ENCODE measurements around the gene PLXNC1.
A peak's percentile ranks its signal among the peaks of the same experiment; 100 is the strongest.

PLXNC1 gene

DNA sequence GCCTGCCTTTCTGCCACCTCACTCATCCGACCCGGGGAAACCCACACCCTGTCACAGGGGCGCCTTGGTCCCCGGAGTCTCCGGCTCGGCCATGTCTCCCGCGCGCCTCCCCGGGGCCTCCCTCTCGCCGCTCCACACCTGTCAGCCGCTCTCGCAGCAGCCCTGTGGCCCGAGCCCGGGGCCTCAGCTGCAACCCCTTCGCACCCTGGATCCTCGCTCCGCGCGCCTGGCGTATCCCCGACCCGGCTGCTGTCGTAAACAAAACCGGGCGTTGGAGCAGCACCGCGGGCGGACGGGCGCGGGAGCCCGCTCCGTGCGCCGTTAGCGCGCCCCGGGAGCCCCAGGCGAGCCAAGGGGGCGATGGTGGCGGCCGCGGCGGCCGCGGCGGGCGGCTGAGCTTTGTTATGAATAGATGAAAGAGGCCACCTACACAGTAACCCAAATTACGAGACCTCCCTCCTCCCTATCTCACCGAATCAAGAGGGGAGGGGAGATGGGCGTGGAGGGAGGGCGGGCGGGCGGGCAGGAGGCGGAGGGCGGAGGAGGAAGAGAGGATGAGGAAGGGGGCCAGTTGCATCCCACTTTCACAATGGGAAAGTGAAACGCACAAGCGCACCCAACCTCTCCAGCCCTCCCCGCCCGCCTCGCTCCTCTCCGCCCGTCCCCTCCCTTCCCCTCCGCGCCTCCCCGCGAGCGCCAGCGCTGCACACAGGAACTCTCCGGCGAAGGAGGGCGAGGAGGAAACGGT lies at the start of gene PLXNC1:
Gene PLXNC1, plus strand, starts transcription at position 587 of the 748 bp plus-strand sequence. CDS start 395 bp downstream, outside the sequence.
- Histone ChIP-seq H3K36me3 (ENCODE audit: control insufficient read depth in 5 of 5, insufficient read depth in 5 of 5, low read length in 5 of 5) (no peaks in the 10 kb centered on the region), H3K4me3 (ENCODE audit: low read depth in 1 of 5, low read length in 5 of 5) (peak within 1 kb of the TSS in 4 of 5 donors; percentile 63 to 81 (median 69)), H3K9me3 (ENCODE audit: control insufficient read depth in 5 of 5, low read length in 5 of 5) (no peaks in the 10 kb centered on the region), H3K4me1 (ENCODE audit: control insufficient read depth in 5 of 5, insufficient read depth in 5 of 5, low read length in 5 of 5) (peaks cover 0 to 40% (median 27%) of the 10 kb centered on the region in 5 donors), H3K27ac (ENCODE audit: low read depth, low read length) (no peak within 1 kb of the TSS), H3K27me3 (ENCODE audit: control insufficient read depth in 5 of 5, insufficient read depth in 4 of 5, low read length in 5 of 5) (peaks cover 13 to 25% (median 24%) of the 10 kb centered on the region in 5 donors), H3K9ac (ENCODE audit: low read length in 5 of 5) (peak within 1 kb of the TSS in 3 of 5 donors; percentile 12 to 47 (median 23))

DNA sequence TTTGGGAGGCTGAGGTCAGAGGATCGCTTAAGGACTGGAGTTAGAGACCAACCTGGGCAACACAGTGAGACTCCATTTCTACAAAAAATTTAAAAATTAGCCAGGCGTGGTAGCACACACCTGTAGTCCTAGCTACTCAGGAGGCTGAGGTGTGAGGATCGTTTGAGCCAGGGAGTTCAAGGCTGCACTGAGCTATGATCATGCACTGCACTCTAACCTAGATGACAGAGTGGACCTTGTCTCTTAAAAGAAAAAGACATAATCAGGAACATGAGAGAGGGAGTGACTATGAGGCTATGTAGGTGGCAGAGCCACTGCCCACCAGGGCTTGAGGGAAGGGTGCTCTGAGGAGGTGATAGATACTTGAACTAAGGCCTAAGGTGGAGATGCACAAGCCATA lies 49.2 kb upstream of the PLXNC1 start:
- no peaks in the 10 kb centered on the region for H3K36me3 ChIP-seq (ENCODE audit: control insufficient read depth in 5 of 5, insufficient read depth in 5 of 5, low read length in 5 of 5)
- no peak overlapping the region for H3K27ac ChIP-seq (ENCODE audit: low read depth, low read length)
- H3K9ac ChIP-seq (ENCODE audit: low read length in 5 of 5) = no peak overlapping the region
- H3K9me3 ChIP-seq (ENCODE audit: control insufficient read depth in 5 of 5, low read length in 5 of 5) = no peaks in the 10 kb centered on the region
- H3K27me3 ChIP-seq (ENCODE audit: control insufficient read depth in 5 of 5, insufficient read depth in 4 of 5, low read length in 5 of 5) = no peaks in the 10 kb centered on the region
- no peak overlapping the region for H3K4me3 ChIP-seq (ENCODE audit: low read depth in 1 of 5, low read length in 5 of 5)
- H3K4me1 ChIP-seq (ENCODE audit: control insufficient read depth in 5 of 5, insufficient read depth in 5 of 5, low read length in 5 of 5) = peaks cover 0 to 31% (median 17%) of the 10 kb centered on the region in 5 donors

DNA sequence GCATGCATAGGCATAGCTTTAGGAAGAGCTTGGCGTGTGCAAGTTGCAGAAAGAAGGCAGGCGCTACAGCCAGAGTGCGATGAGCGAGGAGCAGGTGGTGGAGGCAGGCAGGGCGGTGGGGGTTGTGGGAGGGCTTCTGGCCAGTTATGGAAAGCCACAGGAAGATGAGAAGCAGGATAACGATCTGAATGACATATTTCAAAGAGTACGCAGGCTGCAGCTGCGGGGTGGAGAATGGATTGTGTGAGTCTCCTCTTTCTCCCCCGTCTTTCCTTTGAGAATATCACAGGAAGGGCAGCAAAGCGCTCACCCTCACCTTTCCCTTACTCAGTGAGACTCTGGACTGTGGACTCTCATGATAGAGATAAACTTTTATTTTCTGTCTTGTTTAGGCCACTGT lies 48.7 kb upstream of the PLXNC1 start:
- Histone ChIP-seq H3K27ac (ENCODE audit: low read depth, low read length) (no peak overlapping the region), H3K4me3 (ENCODE audit: low read depth in 1 of 5, low read length in 5 of 5) (no peak overlapping the region), H3K36me3 (ENCODE audit: control insufficient read depth in 5 of 5, insufficient read depth in 5 of 5, low read length in 5 of 5) (no peaks in the 10 kb centered on the region)

DNA sequence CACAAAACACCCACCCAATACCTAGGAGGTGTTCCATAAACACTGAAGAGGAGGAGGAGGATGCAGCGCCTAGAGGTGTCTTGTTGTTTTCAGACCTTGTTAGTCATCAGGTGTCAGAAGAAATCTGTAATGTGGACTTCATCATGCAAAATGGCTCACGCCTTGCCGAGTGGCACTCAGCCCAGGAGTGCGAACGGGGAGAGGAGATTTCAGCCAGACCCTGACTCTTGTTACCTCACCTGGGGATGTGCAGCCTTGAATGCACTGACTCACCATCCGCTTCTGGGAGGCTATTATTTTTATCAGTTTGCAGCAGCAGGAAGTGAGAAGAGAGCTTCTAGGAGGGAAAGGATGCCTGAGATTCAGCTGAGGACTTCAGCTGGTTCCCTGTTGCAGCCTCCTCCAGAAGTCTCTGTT lies 48.2 kb upstream of the PLXNC1 start:
- Histone ChIP-seq H3K27ac (ENCODE audit: low read depth, low read length) (no peak overlapping the region), H3K4me1 (ENCODE audit: control insufficient read depth in 5 of 5, insufficient read depth in 5 of 5, low read length in 5 of 5) (peaks cover 0 to 31% (median 17%) of the 10 kb centered on the region in 5 donors), H3K36me3 (ENCODE audit: control insufficient read depth in 5 of 5, insufficient read depth in 5 of 5, low read length in 5 of 5) (no peaks in the 10 kb centered on the region), H3K9ac (ENCODE audit: low read length in 5 of 5) (peak overlapping the region in 1 of 5 donors; percentile 48), H3K9me3 (ENCODE audit: control insufficient read depth in 5 of 5, low read length in 5 of 5) (no peaks in the 10 kb centered on the region), H3K4me3 (ENCODE audit: low read depth in 1 of 5, low read length in 5 of 5) (no peak overlapping the region), H3K27me3 (ENCODE audit: control insufficient read depth in 5 of 5, insufficient read depth in 4 of 5, low read length in 5 of 5) (no peaks in the 10 kb centered on the region)

More for the DNA sequence above, 48.7 kb upstream of the PLXNC1 start:
- H3K9ac ChIP-seq (ENCODE audit: low read length in 5 of 5) = peak overlapping the region in 1 of 5 donors; percentile 48
- no peaks in the 10 kb centered on the region for H3K27me3 ChIP-seq (ENCODE audit: control insufficient read depth in 5 of 5, insufficient read depth in 4 of 5, low read length in 5 of 5)
- H3K4me1 ChIP-seq (ENCODE audit: control insufficient read depth in 5 of 5, insufficient read depth in 5 of 5, low read length in 5 of 5) = peaks cover 0 to 31% (median 17%) of the 10 kb centered on the region in 5 donors
- H3K9me3 ChIP-seq (ENCODE audit: control insufficient read depth in 5 of 5, low read length in 5 of 5) = no peaks in the 10 kb centered on the region

DNA sequence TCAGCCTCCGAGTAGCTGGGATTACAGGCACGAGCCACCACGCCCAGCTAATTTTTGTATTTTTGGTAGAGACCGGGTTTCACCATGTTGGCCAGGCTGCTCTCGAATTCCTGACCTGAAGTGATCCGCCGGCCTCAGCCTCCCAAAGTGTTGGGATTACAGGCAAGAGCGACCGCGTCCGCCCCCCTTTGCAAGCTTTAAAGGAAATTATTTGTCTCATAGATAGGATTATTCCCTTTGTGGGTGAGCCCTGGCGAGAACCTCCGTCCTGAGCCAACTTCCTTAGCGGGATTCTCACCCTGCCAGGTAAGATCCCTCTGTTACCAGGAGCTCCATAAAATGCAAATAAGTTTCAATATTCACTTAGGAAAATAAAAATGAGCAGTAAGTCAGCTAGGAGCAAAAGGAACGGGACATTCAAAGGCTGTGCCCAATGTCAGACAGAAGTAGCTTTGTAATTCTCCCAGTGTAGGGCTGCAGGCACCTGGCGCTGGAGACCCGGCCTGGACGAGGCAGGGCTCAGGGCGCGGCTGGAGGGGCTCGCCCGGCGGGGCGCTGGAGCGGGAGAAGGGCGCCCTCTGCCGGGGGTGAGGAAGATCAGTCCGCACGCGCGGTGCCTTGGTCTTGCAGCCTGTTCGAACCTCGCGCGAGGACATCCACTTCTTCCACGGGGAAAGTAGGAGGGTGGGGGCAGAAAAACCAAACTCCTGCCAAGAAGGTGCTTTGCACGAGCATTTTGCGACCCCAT lies 47.2 kb upstream of the PLXNC1 start:
- H3K9me3 ChIP-seq (ENCODE audit: control insufficient read depth in 5 of 5, low read length in 5 of 5) = no peaks in the 10 kb centered on the region
- peak overlapping the region in 4 of 5 donors; percentile 29 to 77 (median 68) for H3K9ac ChIP-seq (ENCODE audit: low read length in 5 of 5)
- H3K27ac ChIP-seq (ENCODE audit: low read depth, low read length) = peak overlapping the region; percentile 40
- H3K4me3 ChIP-seq (ENCODE audit: low read depth in 1 of 5, low read length in 5 of 5) = peak overlapping the region; percentile 70 to 85 (median 72)
- peaks cover 0 to 31% (median 20%) of the 10 kb centered on the region in 5 donors for H3K4me1 ChIP-seq (ENCODE audit: control insufficient read depth in 5 of 5, insufficient read depth in 5 of 5, low read length in 5 of 5)
- H3K36me3 ChIP-seq (ENCODE audit: control insufficient read depth in 5 of 5, insufficient read depth in 5 of 5, low read length in 5 of 5) = no peaks in the 10 kb centered on the region
- H3K27me3 ChIP-seq (ENCODE audit: control insufficient read depth in 5 of 5, insufficient read depth in 4 of 5, low read length in 5 of 5) = no peaks in the 10 kb centered on the region

DNA sequence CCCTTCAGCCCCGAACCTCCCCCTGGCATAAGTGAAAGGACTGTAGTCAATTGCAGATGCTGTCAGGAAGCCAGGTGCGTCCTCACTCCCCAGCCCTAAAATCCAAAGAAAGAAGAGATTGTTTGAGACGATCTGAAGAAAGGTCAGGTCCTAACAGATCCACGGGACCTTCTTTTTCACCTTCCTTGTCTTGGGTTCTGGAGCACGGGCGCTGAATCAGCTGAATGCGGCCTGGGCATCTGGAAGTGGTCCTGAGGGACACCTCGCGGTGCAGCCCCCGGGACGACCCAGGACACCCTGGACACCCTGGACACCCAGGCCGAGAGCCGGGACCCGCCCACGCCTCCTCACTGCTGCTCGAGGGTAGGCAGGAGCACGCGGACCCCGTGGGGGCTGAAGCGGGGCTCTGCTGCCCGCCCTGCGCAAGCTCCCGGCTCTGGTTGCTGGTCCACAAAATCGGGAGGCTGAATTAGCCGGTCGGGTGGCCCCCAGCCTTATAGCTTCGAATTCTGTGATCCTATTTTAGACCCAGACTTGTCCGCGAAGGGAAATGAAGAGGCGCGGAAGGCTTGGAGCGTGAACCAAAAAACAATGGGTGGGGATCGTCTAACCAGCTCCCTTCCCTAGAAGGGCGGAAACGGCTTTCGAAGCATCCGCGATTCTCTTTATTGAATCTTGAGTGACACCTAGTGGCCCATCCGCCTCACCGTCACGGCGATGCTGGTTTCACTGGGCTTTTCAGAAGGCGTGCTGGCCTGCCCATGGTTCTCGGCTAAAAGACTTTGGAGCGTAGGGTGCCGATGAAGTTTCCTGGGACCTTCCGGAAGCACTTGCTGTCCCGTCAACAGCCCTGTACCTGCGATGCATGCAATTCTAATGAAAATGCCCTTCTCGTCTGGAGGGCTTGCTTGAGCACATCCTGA lies 46.4 kb upstream of the PLXNC1 start:
- peaks cover 0 to 34% (median 22%) of the 10 kb centered on the region in 5 donors for H3K4me1 ChIP-seq (ENCODE audit: control insufficient read depth in 5 of 5, insufficient read depth in 5 of 5, low read length in 5 of 5)
- peak overlapping the region; percentile 70 to 85 (median 72) for H3K4me3 ChIP-seq (ENCODE audit: low read depth in 1 of 5, low read length in 5 of 5)
- H3K9me3 ChIP-seq (ENCODE audit: control insufficient read depth in 5 of 5, low read length in 5 of 5) = no peaks in the 10 kb centered on the region
- H3K9ac ChIP-seq (ENCODE audit: low read length in 5 of 5) = peak overlapping the region in 4 of 5 donors; percentile 29 to 77 (median 69)
- peaks cover 0 to 2% (median 0%) of the 10 kb centered on the region in 5 donors for H3K27me3 ChIP-seq (ENCODE audit: control insufficient read depth in 5 of 5, insufficient read depth in 4 of 5, low read length in 5 of 5)
- peak overlapping the region; percentile 40 for H3K27ac ChIP-seq (ENCODE audit: low read depth, low read length)
- H3K36me3 ChIP-seq (ENCODE audit: control insufficient read depth in 5 of 5, insufficient read depth in 5 of 5, low read length in 5 of 5) = no peaks in the 10 kb centered on the region

DNA sequence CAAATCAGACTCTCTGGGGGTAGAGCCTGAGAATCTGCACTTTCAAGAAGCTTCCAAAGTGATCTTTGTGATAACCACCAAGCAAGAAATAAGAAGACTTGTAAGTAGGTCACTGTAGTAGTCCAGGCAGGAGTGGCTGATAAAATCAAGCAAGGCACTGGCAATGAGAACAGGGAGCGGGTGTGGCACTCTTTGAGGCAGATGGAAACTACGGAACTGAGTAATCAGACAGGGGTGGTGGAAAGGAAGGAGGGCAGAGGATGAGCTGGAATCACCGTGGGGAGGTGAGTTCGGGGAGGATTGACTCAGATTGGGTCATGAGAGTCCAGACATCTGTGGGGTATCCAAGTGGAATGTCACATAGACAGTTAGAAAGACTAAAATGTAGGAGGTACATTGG lies 44.4 kb upstream of the PLXNC1 start:
- H3K36me3 ChIP-seq (ENCODE audit: control insufficient read depth in 5 of 5, insufficient read depth in 5 of 5, low read length in 5 of 5) = no peaks in the 10 kb centered on the region
- no peak overlapping the region for H3K27ac ChIP-seq (ENCODE audit: low read depth, low read length)
- no peak overlapping the region for H3K4me3 ChIP-seq (ENCODE audit: low read depth in 1 of 5, low read length in 5 of 5)
- peaks cover 0 to 3% (median 0%) of the 10 kb centered on the region in 5 donors for H3K27me3 ChIP-seq (ENCODE audit: control insufficient read depth in 5 of 5, insufficient read depth in 4 of 5, low read length in 5 of 5)
- no peak overlapping the region for H3K9ac ChIP-seq (ENCODE audit: low read length in 5 of 5)
- H3K4me1 ChIP-seq (ENCODE audit: control insufficient read depth in 5 of 5, insufficient read depth in 5 of 5, low read length in 5 of 5) = peaks cover 0 to 34% (median 22%) of the 10 kb centered on the region in 5 donors
- no peaks in the 10 kb centered on the region for H3K9me3 ChIP-seq (ENCODE audit: control insufficient read depth in 5 of 5, low read length in 5 of 5)

DNA sequence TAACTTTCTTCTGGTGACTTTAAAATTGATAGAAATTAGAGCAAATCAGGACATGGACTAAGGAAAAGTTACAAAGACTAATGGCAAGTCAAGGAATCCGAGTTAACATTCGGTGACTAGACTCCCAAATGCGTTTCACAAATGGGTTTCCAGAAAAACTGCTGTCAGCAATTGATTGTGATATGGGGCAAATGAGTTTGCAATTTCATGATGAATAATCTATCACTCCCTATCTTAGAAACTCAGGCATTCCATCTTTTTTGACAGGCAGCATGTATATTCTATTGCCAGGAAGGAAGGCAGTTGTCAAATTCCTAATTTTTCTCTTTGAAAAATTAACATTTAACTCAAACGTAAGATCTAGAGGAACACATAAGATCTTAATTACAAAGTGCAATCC lies 40.5 kb upstream of the PLXNC1 start:
- H3K4me1 ChIP-seq (ENCODE audit: control insufficient read depth in 5 of 5, insufficient read depth in 5 of 5, low read length in 5 of 5) = peaks cover 0 to 7% (median 0%) of the 10 kb centered on the region in 5 donors
- no peak overlapping the region for H3K4me3 ChIP-seq (ENCODE audit: low read depth in 1 of 5, low read length in 5 of 5)
- peaks cover 0 to 3% (median 0%) of the 10 kb centered on the region in 5 donors for H3K27me3 ChIP-seq (ENCODE audit: control insufficient read depth in 5 of 5, insufficient read depth in 4 of 5, low read length in 5 of 5)
- H3K9me3 ChIP-seq (ENCODE audit: control insufficient read depth in 5 of 5, low read length in 5 of 5) = no peaks in the 10 kb centered on the region
- H3K9ac ChIP-seq (ENCODE audit: low read length in 5 of 5) = no peak overlapping the region
- H3K36me3 ChIP-seq (ENCODE audit: control insufficient read depth in 5 of 5, insufficient read depth in 5 of 5, low read length in 5 of 5) = no peaks in the 10 kb centered on the region
- H3K27ac ChIP-seq (ENCODE audit: low read depth, low read length) = no peak overlapping the region

DNA sequence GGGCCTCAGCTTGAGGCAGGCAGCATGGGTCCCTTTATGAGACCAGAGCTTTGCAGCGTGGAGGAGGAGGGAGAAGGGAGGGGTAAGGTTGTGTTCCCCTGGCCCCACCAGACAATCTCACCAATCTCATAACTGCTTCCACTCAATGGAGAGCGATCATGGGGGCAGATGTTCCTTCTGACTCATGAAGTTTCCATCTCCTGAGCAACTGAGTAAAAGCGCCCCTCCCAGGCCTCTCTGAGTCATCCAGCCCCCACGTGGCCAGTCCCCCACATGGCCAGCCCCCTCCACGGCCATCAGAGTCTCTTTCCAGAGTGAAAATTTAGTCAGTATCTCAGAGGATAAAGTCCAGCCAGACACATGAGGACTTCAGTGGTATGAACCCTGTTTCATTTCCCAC lies 39.2 kb upstream of the PLXNC1 start:
- Histone ChIP-seq H3K9me3 (ENCODE audit: control insufficient read depth in 5 of 5, low read length in 5 of 5) (no peaks in the 10 kb centered on the region), H3K9ac (ENCODE audit: low read length in 5 of 5) (no peak overlapping the region), H3K27ac (ENCODE audit: low read depth, low read length) (no peak overlapping the region), H3K36me3 (ENCODE audit: control insufficient read depth in 5 of 5, insufficient read depth in 5 of 5, low read length in 5 of 5) (no peaks in the 10 kb centered on the region), H3K27me3 (ENCODE audit: control insufficient read depth in 5 of 5, insufficient read depth in 4 of 5, low read length in 5 of 5) (peaks cover 0 to 3% (median 0%) of the 10 kb centered on the region in 5 donors), H3K4me3 (ENCODE audit: low read depth in 1 of 5, low read length in 5 of 5) (no peak overlapping the region), H3K4me1 (ENCODE audit: control insufficient read depth in 5 of 5, insufficient read depth in 5 of 5, low read length in 5 of 5) (peaks cover 0 to 7% (median 0%) of the 10 kb centered on the region in 5 donors)

All from subcutaneous abdominal adipose tissue (tissue), 5 donors.